Central memory CD8-positive, alpha-beta T cell (primary cell): ENCODE measurements around the gene TWIST2.

Source experiments
- ATAC-seq: fragments of 150-1000 bp; cut with Tn5 transposase; replicated peaks from 2 replicates; pipeline ENCODE4 v1.10.0; 2022; ENCODE audit warnings: mild to moderate bottlenecking, moderate FRiP score, moderate number of reproducible peaks; ENCODE audit not compliant: poor library complexity, severe bottlenecking; ENCODE audit errors: extremely low read depth
- DNase-seq, 2 donors: peaks; one replicate each; pipeline ENCODE4 v3.0.0; 2021; ENCODE audit warnings: low spot score in 2 of 2
- H3K27ac Mint-ChIP-seq: one replicate; pipeline ENCODE4 v1.8.0; 2022; ENCODE audit warnings: low read depth, mild to moderate bottlenecking, moderate library complexity, mixed read lengths
- H3K27me3 Mint-ChIP-seq: one replicate; pipeline ENCODE4 v1.8.0; 2022; ENCODE audit warnings: mixed read lengths
- H3K36me3 Mint-ChIP-seq: one replicate; pipeline ENCODE4 v1.8.0; 2022; ENCODE audit warnings: mild to moderate bottlenecking, moderate library complexity, mixed read lengths; ENCODE audit not compliant: insufficient read depth
- H3K4me1 Mint-ChIP-seq: one replicate; pipeline ENCODE4 v1.8.0; 2022; ENCODE audit warnings: mixed read lengths
- H3K4me3 Mint-ChIP-seq: one replicate; pipeline ENCODE4 v1.8.0; 2022; ENCODE audit warnings: mild to moderate bottlenecking, moderate library complexity, mixed read lengths
- H3K9me3 Mint-ChIP-seq: one replicate; pipeline ENCODE4 v1.8.0; 2022; ENCODE audit warnings: mixed read lengths

The TWIST2 gene

DNA sequence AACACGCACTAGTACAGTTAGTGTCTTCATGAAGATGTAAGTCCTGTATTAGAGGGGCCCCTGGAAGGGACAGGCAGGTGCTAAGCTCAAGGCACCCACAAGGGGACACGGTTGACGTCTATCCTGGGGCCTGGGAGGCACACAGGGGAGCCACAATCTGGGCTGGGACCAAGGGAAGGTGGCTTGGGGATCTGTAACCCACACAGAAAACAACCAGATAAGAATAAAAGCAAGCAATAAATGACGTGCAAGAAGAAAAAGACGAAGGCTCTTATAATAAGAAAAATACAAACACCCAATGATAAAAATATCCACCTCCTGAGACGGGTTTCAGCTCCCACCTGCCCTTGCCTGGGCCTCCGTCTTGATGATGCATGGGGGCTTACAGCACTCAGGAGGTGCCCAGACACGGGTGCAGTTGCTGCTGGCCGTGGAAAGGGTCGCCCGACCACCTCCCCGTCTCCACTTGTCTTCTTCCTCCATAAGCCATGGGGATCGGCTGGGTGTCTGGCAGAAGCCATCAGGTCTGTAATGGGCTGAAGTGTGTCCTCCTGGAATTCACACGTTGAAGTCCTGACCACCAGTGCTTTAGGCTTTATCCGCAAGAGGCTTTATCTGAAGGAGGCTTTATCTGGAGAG lies 73.9 kb downstream of the TWIST2 start:
- ATAC-seq (no peak), DNase-seq (no peak)
- H3K4me3 Mint-ChIP-seq: no peak overlapping the region
- peaks cover 68% of the 10 kb centered on the region for H3K27me3 Mint-ChIP-seq
- H3K27ac Mint-ChIP-seq: no peak overlapping the region
- H3K4me1 Mint-ChIP-seq: no peaks in the 10 kb centered on the region
- peaks cover 2% of the 10 kb centered on the region for H3K36me3 Mint-ChIP-seq
- H3K9me3 Mint-ChIP-seq: no peaks in the 10 kb centered on the region

- no peak overlapping the region for H3K4me3 Mint-ChIP-seq
- no peaks in the 10 kb centered on the region for H3K4me1 Mint-ChIP-seq
- no peak overlapping the region for H3K27ac Mint-ChIP-seq
- DNase-seq (no peak), ATAC-seq (no peak)
- H3K9me3 Mint-ChIP-seq: no peaks in the 10 kb centered on the region
- peaks cover 68% of the 10 kb centered on the region for H3K27me3 Mint-ChIP-seq
- H3K36me3 Mint-ChIP-seq: peaks cover 2% of the 10 kb centered on the region
Measured at GRCh38 chr2:238922435-238922834, 74.5 kb downstream of the TWIST2 start.

- peaks cover 2% of the 10 kb centered on the region for H3K36me3 Mint-ChIP-seq
- H3K27me3 Mint-ChIP-seq: peaks cover 84% of the 10 kb centered on the region
- no peak for ATAC-seq
- no peaks in the 10 kb centered on the region for H3K4me1 Mint-ChIP-seq
- H3K9me3 Mint-ChIP-seq: no peaks in the 10 kb centered on the region
- no peak for DNase-seq
- H3K27ac Mint-ChIP-seq: no peak overlapping the region
- H3K4me3 Mint-ChIP-seq: no peak overlapping the region
Measured at GRCh38 chr2:238924032-238924431, 76.1 kb downstream of the TWIST2 start.

- DNase-seq (no peak), ATAC-seq (no peak)
- Mint-ChIP-seq H3K27me3 (peaks cover 91% of the 10 kb centered on the region), H3K36me3 (peaks cover 2% of the 10 kb centered on the region), H3K9me3 (no peaks in the 10 kb centered on the region), H3K4me1 (no peaks in the 10 kb centered on the region), H3K27ac (no peak overlapping the region), H3K4me3 (no peak overlapping the region)
Measured at GRCh38 chr2:238924796-238925195, 76.9 kb downstream of the TWIST2 start.

DNA sequence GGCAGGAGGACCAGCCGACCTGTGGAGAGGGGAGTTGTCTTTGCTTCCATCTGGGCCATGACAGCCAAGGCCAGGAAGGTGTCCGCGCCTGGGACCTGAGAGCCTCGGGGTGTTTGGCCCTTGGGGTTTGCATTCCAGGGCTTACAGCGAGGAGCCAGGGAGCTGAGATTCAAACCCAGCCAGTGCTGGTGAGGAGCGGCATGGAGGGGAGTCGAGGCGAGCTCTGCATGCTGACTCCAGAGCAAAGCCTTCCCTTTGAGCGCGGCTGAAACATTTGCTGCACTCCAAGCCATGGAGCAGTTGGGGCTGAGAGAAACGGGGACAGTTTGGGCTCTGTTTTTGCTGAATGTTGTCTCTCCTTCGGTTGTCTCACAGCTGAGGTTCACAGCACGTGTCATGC lies 77.4 kb downstream of the TWIST2 start:
- peaks cover 2% of the 10 kb centered on the region for H3K36me3 Mint-ChIP-seq
- no peak overlapping the region for H3K27ac Mint-ChIP-seq
- peaks cover 95% of the 10 kb centered on the region for H3K27me3 Mint-ChIP-seq
- ATAC-seq: no peak
- DNase-seq: no peak
- H3K4me3 Mint-ChIP-seq: no peak overlapping the region
- no peaks in the 10 kb centered on the region for H3K9me3 Mint-ChIP-seq
- no peaks in the 10 kb centered on the region for H3K4me1 Mint-ChIP-seq

- Mint-ChIP-seq H3K27ac (no peak overlapping the region), H3K4me1 (no peaks in the 10 kb centered on the region), H3K36me3 (peaks cover 2% of the 10 kb centered on the region), H3K9me3 (no peaks in the 10 kb centered on the region), H3K27me3 (peaks cover 95% of the 10 kb centered on the region), H3K4me3 (no peak overlapping the region)
- no peak for DNase-seq
- no peak for ATAC-seq
Measured at GRCh38 chr2:238925816-238926521, 78.1 kb downstream of the TWIST2 start.

DNA sequence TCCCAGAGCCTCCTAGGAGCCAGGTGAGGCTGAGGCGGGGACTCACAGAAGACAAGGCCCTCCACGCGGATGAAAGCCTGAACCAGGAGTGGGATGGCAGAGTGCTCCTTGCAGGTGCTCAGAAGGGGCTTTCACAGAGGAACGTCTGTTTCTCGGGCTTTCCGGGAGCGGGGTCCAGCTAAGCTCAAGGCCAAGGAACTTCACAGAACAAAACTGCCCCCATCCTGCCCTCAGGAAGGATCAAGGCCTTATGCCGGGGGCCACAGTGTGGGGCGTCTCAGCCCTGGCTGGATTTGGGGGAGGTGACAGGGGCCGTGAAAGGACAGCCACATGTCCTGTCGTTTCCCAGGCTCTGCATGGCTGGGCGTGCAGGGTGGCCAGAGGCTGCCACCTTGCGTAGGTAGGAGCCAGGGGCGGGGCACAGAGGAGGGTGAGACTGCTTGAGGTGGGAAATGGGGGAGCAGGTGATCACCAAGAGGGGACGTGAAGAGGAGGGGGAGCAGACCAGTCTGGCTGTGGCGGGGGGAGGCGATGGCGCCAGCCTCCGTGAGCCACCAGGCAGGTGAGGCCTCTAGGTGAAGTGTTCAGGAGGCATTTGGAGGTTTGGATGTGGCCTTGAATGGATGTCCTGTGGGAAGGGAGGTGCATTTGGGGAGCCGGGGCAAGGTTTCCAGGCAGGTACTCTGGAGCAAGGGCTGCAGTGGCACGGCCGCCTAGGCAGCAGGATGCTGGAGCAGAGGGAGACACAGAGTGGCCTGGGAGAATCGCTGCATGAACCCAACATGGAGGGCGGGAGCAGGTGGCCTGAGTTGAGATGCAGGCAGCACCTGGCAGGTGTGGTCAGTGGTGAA lies 79.1 kb downstream of the TWIST2 start:
- ATAC-seq: no peak
- H3K36me3 Mint-ChIP-seq: peaks cover 2% of the 10 kb centered on the region

GRCh38 chr2:238927746-238928519 lies 80.0 kb downstream of the TWIST2 start:
- H3K27me3 Mint-ChIP-seq: peaks cover 92% of the 10 kb centered on the region
- ATAC-seq (no peak), DNase-seq (no peak)
- no peaks in the 10 kb centered on the region for H3K9me3 Mint-ChIP-seq
- H3K36me3 Mint-ChIP-seq: peaks cover 2% of the 10 kb centered on the region
- H3K4me3 Mint-ChIP-seq: no peak overlapping the region
- no peak overlapping the region for H3K27ac Mint-ChIP-seq
- no peaks in the 10 kb centered on the region for H3K4me1 Mint-ChIP-seq

More for the DNA sequence above, 79.1 kb downstream of the TWIST2 start:
- Mint-ChIP-seq H3K27me3 (peaks cover 95% of the 10 kb centered on the region), H3K4me1 (no peaks in the 10 kb centered on the region), H3K9me3 (no peaks in the 10 kb centered on the region), H3K4me3 (no peak overlapping the region), H3K27ac (no peak overlapping the region)
- no peak for DNase-seq

DNA sequence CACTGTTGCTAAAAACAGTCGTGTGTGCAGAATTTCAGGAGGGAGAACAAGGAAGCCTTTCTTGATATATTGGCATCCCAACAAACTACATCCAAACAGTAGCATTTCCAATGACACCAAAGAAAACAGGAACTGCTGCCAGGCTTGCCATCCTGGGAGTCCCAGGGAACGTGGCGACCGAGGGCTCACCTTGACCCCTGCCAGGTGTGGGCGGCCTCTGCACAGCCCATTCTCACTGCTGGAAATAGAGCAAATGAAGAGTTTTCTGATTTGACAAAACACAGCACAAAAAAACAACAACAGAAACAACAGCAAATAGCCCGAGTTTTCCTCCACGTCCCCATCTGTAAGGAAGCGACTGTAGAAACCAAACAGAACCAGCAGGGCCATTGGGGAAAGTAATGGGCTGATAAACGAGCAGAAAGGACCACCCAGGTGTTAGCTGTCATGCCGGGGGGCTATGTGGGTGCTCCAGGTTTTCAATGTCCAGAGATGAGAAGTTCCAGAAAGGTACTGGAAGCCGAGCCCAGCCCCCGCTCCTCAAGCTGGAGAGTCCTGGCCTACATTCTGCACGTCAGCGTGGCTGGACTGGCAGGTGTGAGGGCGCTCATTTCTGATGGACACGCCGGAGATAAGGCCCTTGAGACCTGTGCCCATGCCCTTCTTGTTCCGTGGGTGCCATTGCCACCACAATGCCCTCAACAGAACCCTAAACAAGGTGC lies 80.8 kb downstream of the TWIST2 start:
- no peaks in the 10 kb centered on the region for H3K9me3 Mint-ChIP-seq
- DNase-seq: no peak
- peaks cover 91% of the 10 kb centered on the region for H3K27me3 Mint-ChIP-seq
- H3K27ac Mint-ChIP-seq: no peak overlapping the region
- peaks cover 2% of the 10 kb centered on the region for H3K36me3 Mint-ChIP-seq
- no peak for ATAC-seq
- H3K4me1 Mint-ChIP-seq: no peaks in the 10 kb centered on the region
- H3K4me3 Mint-ChIP-seq: no peak overlapping the region

DNA sequence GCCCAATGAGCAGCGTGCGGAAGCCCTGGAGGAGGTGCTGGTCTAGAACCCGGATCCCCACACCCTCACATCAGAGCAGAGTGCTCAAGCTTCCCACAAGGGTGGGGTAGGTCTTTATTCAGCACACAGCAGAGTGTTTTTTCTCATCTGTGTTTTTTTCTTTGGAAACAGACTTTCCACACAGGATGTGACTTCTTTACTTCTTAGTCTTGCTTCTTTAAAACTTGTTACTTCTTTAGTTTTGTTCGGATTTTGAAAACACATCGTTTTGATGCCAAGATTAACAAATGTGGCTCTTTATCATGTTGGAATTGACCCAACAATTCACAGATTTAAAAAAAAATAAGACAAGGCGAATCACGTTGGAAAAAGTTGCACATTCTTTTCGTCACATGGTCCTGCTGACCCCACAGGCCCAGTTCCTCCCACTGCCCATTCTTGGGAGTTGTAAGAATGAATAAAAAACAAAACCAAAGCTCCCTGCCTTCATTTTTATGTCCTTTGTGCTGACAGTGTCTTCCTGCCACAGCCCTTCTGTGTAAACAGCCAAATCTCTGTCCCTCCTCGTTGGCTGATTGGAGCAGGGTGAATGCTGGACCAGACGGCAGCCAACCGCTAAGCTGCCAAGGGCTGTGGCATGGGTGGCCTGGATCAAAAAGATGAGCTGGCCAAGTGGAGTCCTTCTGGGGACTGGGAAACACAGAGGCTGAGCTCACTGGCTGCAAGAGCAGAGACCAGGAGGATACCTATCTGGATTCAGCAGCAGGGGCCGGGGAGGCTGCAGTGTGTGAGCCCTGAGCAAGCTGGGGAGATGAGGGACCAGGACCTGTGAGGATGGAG lies 81.6 kb downstream of the TWIST2 start:
- Mint-ChIP-seq H3K4me3 (no peak overlapping the region), H3K4me1 (no peaks in the 10 kb centered on the region), H3K9me3 (no peaks in the 10 kb centered on the region), H3K27ac (no peak overlapping the region), H3K27me3 (peaks cover 92% of the 10 kb centered on the region), H3K36me3 (peaks cover 2% of the 10 kb centered on the region)
- DNase-seq (no peak), ATAC-seq (no peak)

DNA sequence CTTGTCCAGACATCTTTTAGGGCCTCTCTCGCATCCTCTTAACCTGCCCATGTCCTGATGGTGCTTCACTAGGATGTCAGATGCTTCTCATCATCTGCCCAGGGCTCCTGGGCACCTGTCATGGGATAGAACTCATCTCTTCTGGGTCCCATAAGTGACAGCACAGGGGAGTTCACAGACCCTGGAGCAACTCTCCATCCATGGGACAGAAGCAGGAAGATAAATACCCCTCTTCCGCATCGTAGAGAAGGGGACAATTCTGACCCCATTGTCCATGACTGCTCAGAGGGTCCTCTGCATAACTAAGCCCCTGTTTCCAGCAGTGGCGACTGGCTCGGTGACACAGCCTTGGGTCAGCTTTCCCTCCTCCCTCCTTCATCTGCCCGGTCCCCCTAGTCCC lies 82.3 kb downstream of the TWIST2 start:
- Mint-ChIP-seq H3K4me1 (no peaks in the 10 kb centered on the region), H3K4me3 (no peak overlapping the region), H3K9me3 (no peaks in the 10 kb centered on the region), H3K27me3 (peaks cover 92% of the 10 kb centered on the region), H3K27ac (no peak overlapping the region), H3K36me3 (no peaks in the 10 kb centered on the region)
- ATAC-seq (no peak), DNase-seq (no peak)
